BE2C (cell line): ENCODE data around the gene SETD7.
"Not testable (repeated sequence)": the region's sequence is repeated elsewhere in the genome, so short reads cannot be mapped to it uniquely, and the experiment has no call there.

Experiments used
- DNase-seq: peaks from one replicate; pipeline ENCODE4 v3.0.0-alpha.2; 2020
- H3K27me3 ChIP-seq: fragments of 250-450 bp; sonication (Bioruptor Pico); 2 replicates; pipeline ENCODE4 v1.5.1; 2020; ENCODE audit warnings: mild to moderate bottlenecking
- H3K36me3 ChIP-seq: fragments of 250-450 bp; sonication (Bioruptor Pico); 2 replicates; pipeline ENCODE4 v1.5.1; 2020; ENCODE audit warnings: mild to moderate bottlenecking
- H3K4me1 ChIP-seq: fragments of 250-450 bp; sonication (Bioruptor Pico); 2 replicates; pipeline ENCODE4 v1.5.1; 2020
- H3K4me3 ChIP-seq: 2 replicates; pipeline ENCODE4 v1.5.1; 2011; ENCODE audit warnings: low read depth, low read length
- H3K9me3 ChIP-seq: fragments of 250-450 bp; sonication (Bioruptor Pico); 2 replicates; pipeline ENCODE4 v1.5.1; 2020
- TF ChIP-seq, protein P1 (sequence below): IDR thresholded peaks from 2 replicates; pipeline ENCODE4 v1.5.1; 2012; ENCODE audit warnings: mild to moderate bottlenecking, low read depth, low read length

The SETD7 gene

DNA sequence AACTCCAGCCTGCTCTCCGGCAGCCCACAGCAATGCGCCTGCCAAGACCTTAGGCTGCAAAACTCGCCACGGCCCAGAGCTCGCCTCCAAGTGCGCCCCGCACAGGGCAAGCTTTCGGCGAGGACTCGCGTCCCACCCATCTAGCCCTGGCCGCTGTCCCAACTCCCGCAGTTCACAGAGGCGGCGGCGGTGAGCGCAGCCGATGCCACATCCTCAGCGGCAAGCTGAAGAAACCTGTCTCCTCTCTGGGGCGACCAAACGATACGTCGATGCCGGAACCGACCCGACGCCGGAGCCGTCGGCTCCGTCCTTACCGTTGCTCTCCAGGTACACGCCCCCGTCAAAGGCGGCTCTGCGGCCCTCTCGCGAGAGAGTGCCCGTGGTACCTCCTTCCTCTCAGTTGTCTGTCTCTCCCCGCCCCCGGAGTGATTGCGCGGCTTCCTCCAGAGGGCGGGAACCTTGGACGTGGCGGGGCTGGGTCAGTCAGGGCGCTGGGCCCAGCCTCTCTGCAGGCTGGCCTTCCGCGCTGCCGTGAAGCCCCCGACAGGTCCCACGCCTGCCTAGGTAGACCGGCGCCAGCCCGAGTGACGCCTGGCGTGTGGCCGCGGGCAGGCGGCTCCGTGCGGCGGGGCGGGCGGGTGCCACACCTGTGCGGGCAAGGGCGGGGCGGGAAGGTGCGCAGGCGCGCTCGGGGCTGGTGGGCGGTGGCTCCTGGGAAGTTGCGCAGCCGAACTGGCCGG lies 102.5 kb downstream of the SETD7 start:
- Histone ChIP-seq H3K36me3 (no peaks in the 10 kb centered on the region), H3K9me3 (no peaks in the 10 kb centered on the region), H3K4me1 (no peaks in the 10 kb centered on the region), H3K27me3 (no peaks in the 10 kb centered on the region), H3K4me3 (peak overlapping the region; percentile 90)
- peak; percentile 98 for DNase-seq
- TF ChIP-seq, protein P1, sequence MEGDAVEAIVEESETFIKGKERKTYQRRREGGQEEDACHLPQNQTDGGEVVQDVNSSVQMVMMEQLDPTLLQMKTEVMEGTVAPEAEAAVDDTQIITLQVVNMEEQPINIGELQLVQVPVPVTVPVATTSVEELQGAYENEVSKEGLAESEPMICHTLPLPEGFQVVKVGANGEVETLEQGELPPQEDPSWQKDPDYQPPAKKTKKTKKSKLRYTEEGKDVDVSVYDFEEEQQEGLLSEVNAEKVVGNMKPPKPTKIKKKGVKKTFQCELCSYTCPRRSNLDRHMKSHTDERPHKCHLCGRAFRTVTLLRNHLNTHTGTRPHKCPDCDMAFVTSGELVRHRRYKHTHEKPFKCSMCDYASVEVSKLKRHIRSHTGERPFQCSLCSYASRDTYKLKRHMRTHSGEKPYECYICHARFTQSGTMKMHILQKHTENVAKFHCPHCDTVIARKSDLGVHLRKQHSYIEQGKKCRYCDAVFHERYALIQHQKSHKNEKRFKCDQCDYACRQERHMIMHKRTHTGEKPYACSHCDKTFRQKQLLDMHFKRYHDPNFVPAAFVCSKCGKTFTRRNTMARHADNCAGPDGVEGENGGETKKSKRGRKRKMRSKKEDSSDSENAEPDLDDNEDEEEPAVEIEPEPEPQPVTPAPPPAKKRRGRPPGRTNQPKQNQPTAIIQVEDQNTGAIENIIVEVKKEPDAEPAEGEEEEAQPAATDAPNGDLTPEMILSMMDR = 0 out of 2 replicates have a peak, but pooled peaks have one; percentile 23

DNA sequence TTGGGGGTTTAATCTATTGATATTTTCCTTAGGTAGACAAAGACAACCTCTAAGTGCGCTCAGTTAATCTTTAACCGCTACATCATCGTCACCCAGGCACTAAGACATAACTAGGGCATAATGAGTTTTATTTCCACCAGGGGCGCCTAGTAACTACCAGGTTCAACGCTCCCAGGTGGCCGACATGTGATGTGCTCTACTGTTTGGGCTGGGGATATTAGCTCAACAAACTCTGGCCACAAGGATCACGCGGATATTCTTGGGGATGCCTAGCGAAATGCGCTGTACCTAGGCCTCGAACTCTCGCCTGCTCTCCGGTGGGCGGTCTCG lies 103.0 kb downstream of the SETD7 start:
- H3K4me1 ChIP-seq = no peaks in the 10 kb centered on the region
- TF ChIP-seq, protein P1 = peak; percentile 47
- no peaks in the 10 kb centered on the region for H3K27me3 ChIP-seq
- H3K4me3 ChIP-seq = peak overlapping the region; percentile 90
- no peaks in the 10 kb centered on the region for H3K9me3 ChIP-seq
- no peaks in the 10 kb centered on the region for H3K36me3 ChIP-seq
- DNase-seq = no peak

DNA sequence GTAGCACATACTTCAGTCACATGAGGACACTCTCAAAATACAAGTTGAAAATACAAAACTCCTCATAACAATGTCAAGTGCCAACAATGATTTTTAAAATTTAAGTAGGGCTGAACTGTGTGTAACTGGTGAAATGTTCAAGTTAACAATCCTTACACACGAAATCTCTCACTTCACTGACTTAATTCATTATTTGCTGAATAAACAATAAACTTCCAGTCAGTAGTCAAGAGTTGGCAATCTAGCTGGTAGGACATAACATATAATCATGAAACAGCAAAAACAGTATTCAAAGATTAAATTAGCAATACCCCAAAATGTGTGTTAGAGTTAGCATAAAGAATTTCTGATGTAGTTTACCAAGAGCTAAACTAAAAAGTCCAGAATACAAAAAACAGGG lies 104.0 kb downstream of the SETD7 start:
- TF ChIP-seq, protein P1 = no peak
- Histone ChIP-seq H3K9me3 (no peaks in the 10 kb centered on the region), H3K4me1 (no peaks in the 10 kb centered on the region), H3K36me3 (no peaks in the 10 kb centered on the region), H3K27me3 (no peaks in the 10 kb centered on the region), H3K4me3 (no peak overlapping the region)
- no peak for DNase-seq

DNA sequence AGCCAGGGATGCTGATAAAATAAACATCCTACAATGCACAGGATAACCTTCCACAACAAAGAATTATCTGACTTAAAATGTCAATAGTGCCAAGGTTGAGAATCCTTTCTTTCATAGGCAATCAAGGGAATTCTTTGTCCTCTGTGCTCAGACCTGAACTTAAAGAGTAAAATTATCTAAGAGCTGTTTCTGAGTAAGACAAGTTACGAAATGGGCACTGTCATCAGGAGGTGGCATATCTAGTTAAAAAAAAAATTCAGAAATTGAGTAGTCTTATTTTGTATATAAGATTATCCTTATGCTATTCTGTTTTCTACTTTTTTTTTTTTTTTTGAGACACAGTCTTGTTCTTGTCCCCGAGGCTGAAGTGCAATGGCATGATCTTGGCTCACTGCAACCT lies 105.4 kb downstream of the SETD7 start:
- Histone ChIP-seq H3K4me3 (no peak overlapping the region), H3K36me3 (no peaks in the 10 kb centered on the region), H3K9me3 (no peaks in the 10 kb centered on the region), H3K4me1 (no peaks in the 10 kb centered on the region), H3K27me3 (no peaks in the 10 kb centered on the region)
- TF ChIP-seq, protein P1 = no peak
- DNase-seq = no peak

DNA sequence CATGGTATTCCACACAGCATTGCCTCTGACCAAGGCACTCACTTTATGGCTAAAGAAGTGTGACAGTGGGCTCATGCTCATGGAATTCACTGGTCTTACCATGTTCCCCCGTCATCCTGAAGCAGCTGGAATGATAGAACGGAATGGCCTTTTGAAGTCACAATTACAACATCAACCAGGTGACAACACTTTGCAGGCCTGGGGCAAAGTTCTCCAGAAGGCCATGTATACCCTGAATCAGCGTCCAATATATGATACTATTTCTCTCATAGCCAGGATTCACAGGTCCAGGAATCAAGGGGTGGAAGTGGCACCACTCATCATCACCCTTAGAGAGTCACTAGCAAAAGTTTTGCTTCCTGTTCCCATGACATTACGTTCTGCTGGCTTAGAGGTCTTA lies 108.9 kb downstream of the SETD7 start:
- H3K4me3 ChIP-seq, H3K27me3 ChIP-seq, DNase-seq: not testable (repeated sequence)

More for the DNA sequence above, 108.9 kb downstream of the SETD7 start:
- not testable (repeated sequence) for H3K36me3 ChIP-seq, H3K4me1 ChIP-seq, H3K9me3 ChIP-seq
